Tracheal epithelial cell (primary cell): ENCODE results near the gene B3GLCT. TPM values are rescaled to one million over a fixed set of nuclear protein-coding genes. Genes with fewer than 3 reads are reported as not detected.

Experiments used
- total RNA-seq: library from RNA; depleted of rRNA; stranded (reverse); fragments of >200 nt; gene quantifications from 2 replicates; pipeline ENCODE4 v1.2.1, GENCODE V29; 2014

Gene B3GLCT
- total RNA-seq = 4.7 and 5.3 TPM in 2 replicates

DNA sequence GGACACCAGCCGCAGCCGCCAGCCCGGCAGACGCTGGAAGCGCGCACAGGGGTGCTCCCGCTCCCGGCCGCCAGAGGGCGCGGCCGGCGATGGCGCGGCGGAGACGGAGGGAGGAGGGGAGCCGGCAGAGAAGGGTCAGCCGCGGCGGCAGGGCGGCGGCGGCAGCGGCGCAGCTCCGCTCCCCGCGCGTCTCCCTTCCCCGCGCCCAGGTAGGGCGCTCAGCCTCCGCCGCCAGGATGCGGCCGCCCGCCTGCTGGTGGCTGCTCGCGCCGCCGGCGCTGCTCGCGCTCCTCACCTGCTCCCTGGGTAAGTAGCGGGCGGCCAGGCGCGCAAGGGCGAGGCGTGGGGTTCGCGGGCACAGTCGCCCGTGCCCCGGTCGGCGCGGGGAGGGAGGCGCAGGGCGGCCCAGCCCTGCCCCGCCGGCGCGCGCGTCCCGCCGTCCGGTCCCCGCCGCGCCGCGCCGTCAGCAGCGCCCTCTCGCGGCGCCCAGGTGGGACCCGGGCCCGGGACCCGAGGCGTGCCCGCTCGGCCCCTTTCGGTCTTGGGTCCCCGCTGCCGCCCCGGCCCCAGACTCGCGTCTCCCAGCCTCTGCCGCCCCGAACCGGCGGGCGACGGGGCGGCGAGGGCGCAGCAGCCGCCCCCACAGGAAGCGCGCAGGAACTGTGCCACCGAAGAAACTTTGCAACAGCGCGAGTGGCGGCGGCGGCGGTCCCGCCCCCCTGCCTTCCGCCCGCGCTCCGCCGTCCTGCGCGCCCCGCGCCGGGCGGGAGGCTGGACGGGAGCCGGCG, at the start of gene B3GLCT:
TSS of gene B3GLCT (plus strand) at position 127 of the 788 bp plus-strand sequence. CDS start at position 237, 110 bp downstream.

DNA sequence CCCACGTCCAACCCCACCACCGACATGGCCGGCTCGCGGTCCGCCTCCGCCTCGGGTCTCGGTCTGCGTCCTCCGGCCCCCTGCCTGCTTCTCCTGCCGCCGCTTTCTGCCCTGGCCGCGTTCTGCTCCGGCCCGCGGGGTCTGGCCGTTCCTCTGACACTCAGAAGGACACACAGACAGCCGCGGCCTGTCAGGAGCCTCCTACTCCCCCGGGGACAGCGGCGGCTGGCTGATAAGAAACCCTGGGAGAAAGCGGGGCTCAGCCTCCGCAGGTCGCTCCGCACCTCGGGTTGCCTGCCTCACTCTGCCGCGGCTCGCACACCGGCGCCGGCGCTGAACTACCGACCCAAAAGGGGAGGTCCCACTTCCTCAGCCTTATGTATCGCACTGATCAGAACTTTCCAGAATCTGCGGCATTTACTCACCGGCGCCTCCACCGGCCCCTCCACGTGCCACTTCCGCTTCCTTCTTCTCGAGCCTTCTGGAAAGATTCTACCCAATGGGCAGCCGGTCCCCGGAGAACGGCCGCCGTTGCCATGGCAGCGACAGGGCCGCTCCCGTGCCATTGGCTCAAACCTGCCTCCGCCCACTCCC, 38.1 kb upstream of the B3GLCT start, which contains the start of gene HSPH1:
TSS of gene HSPH1 (minus strand) at position 348 of the 594 bp plus-strand sequence. CDS start at position 26, 322 bp downstream.

Other genes starting within 250 kb of the B3GLCT start
- gene HSPH1, start 38.1 kb upstream of the B3GLCT start, total RNA-seq = 32.4 and 41.0 TPM in 2 replicates